NCI-H345 (cell line): ENCODE measurements around the gene TMEM256.

Source experiments
- DNase-seq: peaks from one replicate; lab custom pipeline; 2025; lab: John Stamatoyannopoulos, UW

The TMEM256 gene

GRCh38 chr17:7403977-7404736, at the start of gene TMEM256:
TMEM256 (minus strand) TSS chr17:7404097; CDS start chr17:7404084, 13 bp downstream.
- DNase-seq = peak; percentile 98

GRCh38 chr17:7448461-7448860, 44.6 kb upstream of the TMEM256 start:
- DNase-seq = no peak

DNA sequence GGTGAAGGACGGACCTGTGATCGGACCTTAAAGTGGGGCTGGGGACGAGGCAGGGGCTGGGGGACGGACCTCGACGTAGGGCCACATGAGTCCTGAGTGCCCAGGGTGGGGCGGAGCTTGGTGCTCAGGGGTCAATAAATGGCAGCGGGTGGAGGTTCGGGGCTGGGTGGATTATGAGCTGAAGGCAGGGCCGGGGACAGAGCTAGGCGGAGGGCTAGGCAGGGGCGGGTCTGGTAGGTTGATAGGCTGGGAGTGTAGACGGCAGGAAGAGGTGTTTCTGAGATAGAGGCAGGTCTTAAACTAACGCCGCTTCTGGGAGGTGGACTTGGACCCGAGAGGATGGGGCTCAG, 41.7 kb upstream of the TMEM256 start:
- no peak for DNase-seq

DNA sequence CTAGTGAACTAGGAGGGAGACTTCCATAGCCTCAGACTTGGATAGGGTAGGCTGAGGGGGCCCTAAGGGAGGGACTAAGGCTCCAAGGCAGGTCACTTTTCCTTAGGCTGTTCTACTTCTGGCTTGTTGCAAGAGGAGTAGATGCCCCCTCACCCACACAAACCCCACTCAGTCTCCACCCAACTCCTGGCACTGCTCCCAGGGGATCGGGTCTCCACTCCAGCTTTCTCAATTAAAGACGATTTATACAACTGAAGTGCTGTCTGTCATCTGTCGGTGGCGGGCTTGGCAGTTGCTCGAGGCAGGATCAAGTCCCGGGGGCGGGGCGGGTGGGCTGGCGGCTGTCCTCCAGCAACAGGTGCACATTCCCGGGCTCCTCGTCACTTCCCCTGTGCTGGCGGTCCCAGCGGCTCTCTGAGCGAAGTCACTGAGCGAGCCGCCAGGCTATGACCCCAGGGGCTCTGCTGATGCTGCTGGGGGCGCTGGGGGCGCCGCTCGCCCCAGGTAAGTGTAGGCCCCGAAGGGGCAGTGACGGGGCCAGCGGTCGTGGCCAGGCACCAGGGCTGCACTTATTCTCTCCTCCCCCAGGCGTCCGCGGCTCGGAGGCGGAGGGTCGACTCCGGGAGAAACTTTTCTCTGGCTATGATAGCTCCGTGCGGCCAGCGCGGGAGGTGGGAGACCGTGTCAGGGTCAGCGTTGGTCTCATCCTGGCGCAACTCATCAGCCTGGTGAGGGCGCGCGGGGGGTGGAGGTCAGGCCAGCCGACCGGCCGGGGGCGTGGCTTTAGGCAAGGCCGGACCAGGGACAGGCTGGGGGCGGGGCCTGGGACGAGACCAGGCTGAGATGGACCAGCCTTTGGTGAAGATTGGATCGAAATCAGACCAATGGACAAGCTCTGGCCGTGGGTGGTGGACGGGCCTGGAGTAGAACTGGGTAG, 41.1 kb upstream of the TMEM256 start, which contains the start of gene CHRNB1:
CHRNB1 (plus strand) TSS at position 380 of the 937 bp plus-strand sequence; CDS start at position 447, 67 bp downstream.
- no peak for DNase-seq

DNA sequence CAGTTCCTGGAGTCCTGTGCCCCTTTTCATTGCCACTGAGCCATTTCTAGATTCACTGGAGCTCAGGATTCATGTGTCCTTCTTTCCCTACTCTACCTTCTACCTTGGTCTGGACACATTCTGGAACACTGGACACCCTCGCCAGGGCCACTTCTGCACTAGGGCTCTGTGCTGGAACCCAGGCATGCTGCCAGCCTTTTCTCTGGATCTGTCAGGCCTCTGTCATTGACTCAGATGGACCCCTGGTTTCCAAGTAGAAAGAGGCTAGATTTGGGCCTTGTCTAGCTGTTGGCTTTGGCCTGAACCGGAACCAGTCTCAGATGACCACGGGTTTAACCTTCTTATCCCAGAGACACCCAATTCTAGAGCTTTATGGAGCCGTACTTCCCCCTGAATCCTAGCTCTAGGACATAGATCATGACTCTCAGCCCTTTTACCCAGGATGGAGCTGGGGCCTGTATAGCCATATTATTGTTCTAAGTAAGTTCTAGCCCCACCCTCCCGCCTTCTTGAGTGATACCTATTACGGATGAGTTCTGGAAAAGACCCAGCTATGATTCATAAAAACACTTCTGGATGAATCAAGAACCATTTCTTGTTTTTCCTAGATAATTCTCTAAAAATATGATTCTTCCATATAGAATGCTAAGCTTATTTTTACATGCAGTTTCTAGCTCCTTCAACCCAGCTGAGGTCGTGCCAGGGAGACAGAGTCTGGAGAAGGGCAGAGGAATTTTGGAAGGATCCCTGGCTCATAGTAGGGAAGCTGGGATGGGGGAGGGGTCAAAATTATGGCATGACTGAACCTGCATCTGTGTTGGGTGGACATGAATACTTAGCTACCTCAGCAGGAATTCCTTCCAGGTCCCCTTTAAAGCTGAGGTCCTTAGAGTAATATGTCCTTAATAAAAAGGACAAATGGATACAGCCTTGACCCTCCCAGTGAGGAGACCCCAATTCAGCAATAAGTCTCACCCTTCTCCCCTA, 39.9 kb upstream of the TMEM256 start:
- DNase-seq = no peak

- DNase-seq = no peak
Measured at GRCh38 chr17:7442142-7442541, 38.2 kb upstream of the TMEM256 start.

DNA sequence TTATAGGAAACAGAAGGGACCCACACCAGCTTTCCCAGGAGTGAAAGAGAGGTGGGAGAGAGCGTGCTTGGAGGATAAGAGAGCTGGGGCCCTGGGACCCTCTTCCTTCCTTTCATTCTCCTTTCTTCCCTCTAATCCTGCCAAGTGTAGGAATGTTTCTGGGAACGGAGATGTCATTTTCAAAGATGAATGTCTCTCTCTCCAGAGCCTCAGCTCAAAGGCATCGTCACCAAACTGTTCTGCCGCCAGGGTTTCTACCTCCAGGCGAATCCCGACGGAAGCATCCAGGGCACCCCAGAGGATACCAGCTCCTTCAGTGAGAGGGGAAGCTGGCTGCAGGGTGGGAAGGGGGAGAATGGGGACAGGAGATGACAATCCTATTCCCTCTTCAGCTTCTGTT, 37.4 kb upstream of the TMEM256 start:
- no peak for DNase-seq

DNA sequence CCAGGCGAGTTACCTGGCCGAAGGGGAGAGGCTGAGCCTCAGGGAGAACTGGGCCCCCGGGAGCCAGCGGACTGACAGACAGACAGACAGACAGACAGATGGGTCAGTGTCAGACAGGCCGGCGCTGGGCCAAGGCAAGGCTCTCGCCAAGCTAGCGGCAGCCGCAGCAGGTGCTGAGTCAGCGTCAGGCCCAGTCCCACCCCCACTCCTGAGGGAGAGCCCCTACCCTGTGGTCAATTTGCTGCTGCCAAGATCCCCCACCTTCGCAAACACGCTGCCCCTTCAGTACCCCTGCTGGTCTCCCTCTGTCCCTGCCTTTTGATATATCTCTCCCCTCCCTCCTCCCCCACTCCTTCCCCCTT, 36.9 kb upstream of the TMEM256 start:
- DNase-seq = no peak

DNA sequence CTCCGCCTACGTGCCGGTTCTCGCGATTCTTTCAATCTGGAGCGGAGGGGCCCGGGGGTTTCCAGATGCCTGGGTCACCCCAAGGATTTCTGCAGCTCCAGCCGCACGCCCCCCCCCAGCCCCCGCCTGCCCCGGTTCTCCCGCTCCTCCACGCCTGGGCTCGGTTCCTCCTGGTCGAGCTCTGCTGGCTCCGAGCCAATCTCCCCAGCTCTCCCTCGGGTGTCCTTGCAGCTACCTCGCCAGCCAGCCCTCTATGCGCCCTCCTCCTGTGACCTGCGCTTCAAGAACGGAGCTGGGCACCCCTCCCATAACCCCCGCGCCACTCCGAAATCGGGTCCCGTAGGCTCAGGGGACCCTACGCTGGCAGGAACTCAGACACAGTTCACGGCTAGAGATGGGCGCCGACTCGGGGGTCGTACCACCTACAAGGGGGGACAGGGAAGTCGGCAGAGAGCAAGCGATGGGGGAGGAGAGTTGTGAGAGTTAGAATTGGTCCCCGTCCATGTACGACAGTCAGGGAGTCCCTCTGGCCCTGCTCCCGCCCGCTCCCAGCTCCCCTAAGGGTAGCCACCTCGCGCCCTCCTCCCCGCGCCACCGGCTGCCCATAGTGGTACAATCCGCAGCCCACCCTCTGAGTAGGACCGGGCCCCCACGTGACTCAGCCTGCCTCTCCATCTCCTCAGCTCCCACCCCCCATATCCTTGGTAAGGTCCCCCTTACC, 36.4 kb upstream of the TMEM256 start:
- DNase-seq = peak; percentile 21

GRCh38 chr17:7439462-7440112, 35.7 kb upstream of the TMEM256 start, which contains the start of gene FGF11:
FGF11 (plus strand) TSS chr17:7439512; CDS start chr17:7439621, 109 bp downstream.
- DNase-seq = no peak

DNA sequence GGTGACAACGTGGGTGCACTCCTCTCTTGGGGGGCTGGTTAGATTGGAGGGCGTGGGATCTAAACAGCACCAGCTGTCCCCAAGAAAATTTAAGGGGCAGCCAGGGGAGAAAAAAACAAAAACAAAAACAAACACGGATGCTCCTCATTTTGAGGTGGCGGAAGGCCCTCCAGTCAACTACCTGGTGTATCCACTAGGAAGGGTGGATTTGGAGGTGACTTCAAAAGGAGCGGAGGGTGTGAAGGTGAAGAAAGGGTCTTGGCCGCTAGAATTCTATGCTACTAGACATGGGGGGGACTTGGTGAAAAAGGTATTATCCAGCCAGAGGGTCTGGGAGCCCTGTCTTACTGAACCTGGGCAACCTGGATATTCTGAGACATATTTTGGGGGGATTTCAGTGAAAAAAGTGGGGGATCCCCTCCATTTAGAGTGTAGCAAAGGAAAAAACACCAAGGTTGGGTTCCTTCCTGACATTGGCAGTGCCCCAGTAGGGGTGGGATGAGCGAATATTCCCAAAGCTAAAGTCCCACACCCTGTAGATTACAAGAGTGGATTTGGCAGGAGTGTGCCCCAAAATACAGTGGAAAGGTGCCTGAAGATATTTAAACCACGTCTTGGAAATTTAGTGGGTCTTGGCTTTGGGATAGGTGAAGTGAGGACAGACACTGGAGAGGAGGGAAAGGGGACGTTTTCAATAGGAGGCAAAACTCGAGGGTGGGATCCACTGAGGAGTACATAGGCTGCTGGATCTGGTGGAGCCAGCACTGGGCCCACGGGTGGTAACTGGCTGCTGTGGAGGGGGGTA, 35.0 kb upstream of the TMEM256 start:
- no peak for DNase-seq

GRCh38 chr17:7437950-7438614, 34.2 kb upstream of the TMEM256 start:
- no peak for DNase-seq

GRCh38 chr17:7437369-7437863, 33.5 kb upstream of the TMEM256 start:
- no peak for DNase-seq

DNA sequence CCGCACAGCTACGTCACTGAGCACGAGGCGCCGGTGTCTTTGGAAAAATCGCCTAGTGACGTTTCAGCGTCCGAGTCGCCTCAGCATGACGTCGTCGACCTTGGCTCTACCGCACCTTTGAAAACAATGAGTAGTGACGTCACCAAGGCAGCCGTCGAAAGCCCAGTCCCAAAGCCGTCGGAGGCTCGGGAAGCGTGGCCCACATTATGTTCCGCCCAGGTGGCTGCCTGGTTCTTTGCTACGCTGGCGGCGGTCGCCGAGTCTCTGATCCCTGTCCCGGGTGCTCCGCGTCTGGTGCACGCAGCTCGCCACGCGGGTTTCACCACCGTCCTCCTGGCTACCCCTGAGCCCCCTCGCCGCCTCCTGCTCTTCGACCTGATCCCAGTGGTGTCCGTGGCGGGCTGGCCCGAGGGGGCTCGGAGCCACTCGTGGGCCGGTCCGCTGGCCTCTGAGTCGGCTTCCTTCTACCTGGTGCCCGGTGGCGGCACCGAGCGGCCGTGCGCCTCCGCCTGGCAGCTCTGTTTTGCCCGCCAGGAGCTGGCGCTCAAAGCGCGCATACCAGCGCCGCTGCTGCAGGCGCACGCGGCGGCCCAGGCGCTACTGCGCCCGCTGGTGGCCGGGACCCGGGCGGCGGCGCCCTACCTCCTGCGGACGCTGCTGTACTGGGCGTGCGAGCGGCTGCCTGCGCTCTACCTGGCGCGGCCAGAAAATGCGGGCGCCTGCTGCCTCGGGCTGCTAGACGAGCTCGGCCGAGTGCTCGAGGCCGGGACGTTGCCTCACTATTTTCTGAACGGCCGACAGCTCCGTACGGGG, 32.9 kb upstream of the TMEM256 start:
- peak; percentile 67 for DNase-seq

- DNase-seq = peak; percentile 35
Measured at GRCh38 chr17:7435676-7436555, 32.0 kb upstream of the TMEM256 start.

GRCh38 chr17:7432296-7432695, 28.4 kb upstream of the TMEM256 start:
- DNase-seq = no peak

- no peak for DNase-seq
Measured at GRCh38 chr17:7431231-7431630, 27.3 kb upstream of the TMEM256 start.
